ENCODE measurements around the gene DLG2.

DNA sequence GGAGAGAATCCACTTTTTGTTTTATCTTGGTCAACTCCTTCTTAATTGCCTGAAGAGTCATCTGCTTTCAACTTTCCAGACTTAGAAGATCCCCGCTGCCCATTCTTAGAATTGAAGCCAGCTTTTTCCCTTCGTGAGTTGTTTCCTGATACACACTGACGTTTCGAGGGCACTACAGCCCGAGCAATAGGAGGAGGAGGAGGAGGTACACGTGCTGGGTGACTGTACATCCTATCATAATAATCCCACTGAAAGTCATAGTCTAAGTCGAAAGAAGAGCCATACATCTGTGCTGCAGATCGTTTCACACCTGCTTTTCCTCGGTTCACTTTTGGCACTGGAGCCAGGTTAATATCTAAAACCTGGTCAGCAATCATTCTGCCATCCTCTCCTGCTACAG lies 606.1 kb downstream of the DLG2 start:
- no peak for TF ChIP-seq POLR2AphosphoS5 (IDR thresholded peaks at IDR 0.05; ENCODE audit: low read depth, low read length)
- TF ChIP-seq SIN3A (IDR thresholded peaks at IDR 0.05; ENCODE audit: borderline replicate concordance, insufficient read depth, low read length): no peak
- TF ChIP-seq TAF1 (IDR thresholded peaks at IDR 0.05; ENCODE audit: borderline replicate concordance, insufficient read depth, low read length): no peak
- TF ChIP-seq, protein P1, sequence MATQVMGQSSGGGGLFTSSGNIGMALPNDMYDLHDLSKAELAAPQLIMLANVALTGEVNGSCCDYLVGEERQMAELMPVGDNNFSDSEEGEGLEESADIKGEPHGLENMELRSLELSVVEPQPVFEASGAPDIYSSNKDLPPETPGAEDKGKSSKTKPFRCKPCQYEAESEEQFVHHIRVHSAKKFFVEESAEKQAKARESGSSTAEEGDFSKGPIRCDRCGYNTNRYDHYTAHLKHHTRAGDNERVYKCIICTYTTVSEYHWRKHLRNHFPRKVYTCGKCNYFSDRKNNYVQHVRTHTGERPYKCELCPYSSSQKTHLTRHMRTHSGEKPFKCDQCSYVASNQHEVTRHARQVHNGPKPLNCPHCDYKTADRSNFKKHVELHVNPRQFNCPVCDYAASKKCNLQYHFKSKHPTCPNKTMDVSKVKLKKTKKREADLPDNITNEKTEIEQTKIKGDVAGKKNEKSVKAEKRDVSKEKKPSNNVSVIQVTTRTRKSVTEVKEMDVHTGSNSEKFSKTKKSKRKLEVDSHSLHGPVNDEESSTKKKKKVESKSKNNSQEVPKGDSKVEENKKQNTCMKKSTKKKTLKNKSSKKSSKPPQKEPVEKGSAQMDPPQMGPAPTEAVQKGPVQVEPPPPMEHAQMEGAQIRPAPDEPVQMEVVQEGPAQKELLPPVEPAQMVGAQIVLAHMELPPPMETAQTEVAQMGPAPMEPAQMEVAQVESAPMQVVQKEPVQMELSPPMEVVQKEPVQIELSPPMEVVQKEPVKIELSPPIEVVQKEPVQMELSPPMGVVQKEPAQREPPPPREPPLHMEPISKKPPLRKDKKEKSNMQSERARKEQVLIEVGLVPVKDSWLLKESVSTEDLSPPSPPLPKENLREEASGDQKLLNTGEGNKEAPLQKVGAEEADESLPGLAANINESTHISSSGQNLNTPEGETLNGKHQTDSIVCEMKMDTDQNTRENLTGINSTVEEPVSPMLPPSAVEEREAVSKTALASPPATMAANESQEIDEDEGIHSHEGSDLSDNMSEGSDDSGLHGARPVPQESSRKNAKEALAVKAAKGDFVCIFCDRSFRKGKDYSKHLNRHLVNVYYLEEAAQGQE (IDR thresholded peaks at IDR 0.05; ENCODE audit: insufficient read depth in 1 of 2, low read depth in 2 of 2, low read length in 2 of 2): no peak
- TF ChIP-seq FOXP2 (optimal IDR thresholded peaks at IDR 0.05; ENCODE audit: borderline replicate concordance, extremely low read depth, extremely low read length, insufficient read depth): no peak
